Erythroblast (primary cell): ENCODE measurements around the gene NLRP6.

Experiments
- GATA1 ChIP-seq: IDR thresholded peaks from 2 replicates; pipeline ENCODE4 v1.6.1; 2011; ENCODE audit warnings: low read depth, mild to moderate bottlenecking, control low read depth, low read length, moderate library complexity
- POLR2A ChIP-seq: IDR thresholded peaks from 2 replicates; pipeline ENCODE4 v1.6.1; 2011; ENCODE audit warnings: mild to moderate bottlenecking, low read length

DNA sequence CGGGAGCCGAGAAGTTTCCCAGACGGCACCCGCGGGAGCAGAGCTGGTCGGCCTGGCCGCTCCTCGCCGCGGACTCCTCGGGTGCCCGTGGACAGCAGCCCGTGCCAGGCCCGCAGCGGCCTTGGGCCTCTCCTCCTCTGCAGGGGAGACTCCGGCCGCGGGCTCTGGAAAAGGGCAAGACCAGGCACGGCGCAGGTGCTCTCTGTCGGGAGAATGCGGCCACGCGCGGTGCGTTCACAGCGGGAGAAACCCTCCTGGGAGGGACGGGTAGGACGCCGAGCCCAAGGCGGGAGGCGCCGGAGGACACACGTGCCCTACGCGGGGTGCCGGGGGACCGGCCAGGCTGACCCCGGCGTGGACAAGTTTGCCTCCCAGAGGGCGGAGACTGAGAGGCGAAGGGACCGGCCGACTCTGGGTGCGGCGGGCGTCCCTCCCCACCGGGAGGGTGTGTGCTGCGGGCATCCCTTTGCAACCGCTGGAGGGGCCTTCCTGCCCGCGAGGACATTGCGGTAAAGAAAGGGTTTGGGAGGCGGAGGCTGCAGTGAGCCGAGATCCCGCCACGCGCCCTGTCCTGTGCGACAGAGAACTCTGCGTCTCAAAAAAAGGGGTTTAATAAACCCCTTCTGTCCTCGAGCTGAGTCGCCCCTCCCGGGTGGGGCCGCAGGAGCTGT, 38.0 kb downstream of the NLRP6 start:
- TF ChIP-seq POLR2A (no peak), GATA1 (no peak)
